Esophagus (tissue), 2 donors: ENCODE results near the gene STAC2. TPM values are rescaled to one million over a fixed set of nuclear protein-coding genes. Genes with fewer than 3 reads are reported as not detected.
A peak's percentile ranks its signal among the peaks of the same experiment; 100 is the strongest.
"Not testable (repeated sequence)": the region's sequence is repeated elsewhere in the genome, so short reads cannot be mapped to it uniquely, and the experiment has no call there.

Experiments used
- H3K27ac ChIP-seq, 2 donors: one replicate each; pipeline ENCODE4 v1.5.1; 2013; ENCODE audit warnings: low read depth in 2 of 2, mild to moderate bottlenecking in 2 of 2, inconsistent platforms in 1 of 2, low read length in 1 of 2, moderate library complexity in 1 of 2
- H3K27me3 ChIP-seq, 2 donors: one replicate each; pipeline ENCODE4 v1.6.1; 2013; ENCODE audit warnings: low read length in 2 of 2, control low read depth in 1 of 2, mild to moderate bottlenecking in 1 of 2; ENCODE audit not compliant: insufficient read depth in 2 of 2, control insufficient read depth in 1 of 2
- H3K36me3 ChIP-seq, 2 donors: one replicate each; pipeline ENCODE4 v1.6.1; 2013; ENCODE audit warnings: low read length in 1 of 2; ENCODE audit not compliant: control insufficient read depth in 2 of 2, insufficient read depth in 2 of 2
- H3K4me1 ChIP-seq, 2 donors: one replicate each; pipeline ENCODE4 v1.6.1; 2013; ENCODE audit warnings: low read length in 1 of 2; ENCODE audit not compliant: control insufficient read depth in 2 of 2, insufficient read depth in 2 of 2
- H3K4me3 ChIP-seq, 2 donors: one replicate each; pipeline ENCODE4 v1.5.1; 2013; ENCODE audit warnings: low read length in 2 of 2, mild to moderate bottlenecking in 2 of 2, low read depth in 1 of 2, moderate library complexity in 1 of 2
- H3K9me3 ChIP-seq, 2 donors: one replicate each; pipeline ENCODE4 v1.6.1; 2013; ENCODE audit warnings: mild to moderate bottlenecking in 2 of 2, low read depth in 1 of 2, low read length in 1 of 2, moderate library complexity in 1 of 2; ENCODE audit not compliant: control insufficient read depth in 2 of 2, insufficient read depth in 1 of 2
- whole genome bisulfite sequencing, 2 donors: extraction: QIAGEN DNeasy Blood & Tissue Kit; methylation state at CpG; one replicate each; pipeline ENCODE4 v1.1.7; 2013; 5-methylcytosine and 5-hydroxymethylcytosine counted together
- polyA plus RNA-seq, 2 donors: library from polyadenylated mRNA; stranded (reverse); fragments of 200-250 nt; gene quantifications; one replicate each; pipeline ENCODE4 v1.2.3, GENCODE V29; 2013
- donor health status: healthy with polysubstance abuse.
- donor health status: Bipolar disorder and iron deficiency.

Gene STAC2, protein sequence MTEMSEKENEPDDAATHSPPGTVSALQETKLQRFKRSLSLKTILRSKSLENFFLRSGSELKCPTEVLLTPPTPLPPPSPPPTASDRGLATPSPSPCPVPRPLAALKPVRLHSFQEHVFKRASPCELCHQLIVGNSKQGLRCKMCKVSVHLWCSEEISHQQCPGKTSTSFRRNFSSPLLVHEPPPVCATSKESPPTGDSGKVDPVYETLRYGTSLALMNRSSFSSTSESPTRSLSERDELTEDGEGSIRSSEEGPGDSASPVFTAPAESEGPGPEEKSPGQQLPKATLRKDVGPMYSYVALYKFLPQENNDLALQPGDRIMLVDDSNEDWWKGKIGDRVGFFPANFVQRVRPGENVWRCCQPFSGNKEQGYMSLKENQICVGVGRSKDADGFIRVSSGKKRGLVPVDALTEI
- polyA plus RNA-seq = under 1 TPM; 0.06 to 0.07 TPM

DNA sequence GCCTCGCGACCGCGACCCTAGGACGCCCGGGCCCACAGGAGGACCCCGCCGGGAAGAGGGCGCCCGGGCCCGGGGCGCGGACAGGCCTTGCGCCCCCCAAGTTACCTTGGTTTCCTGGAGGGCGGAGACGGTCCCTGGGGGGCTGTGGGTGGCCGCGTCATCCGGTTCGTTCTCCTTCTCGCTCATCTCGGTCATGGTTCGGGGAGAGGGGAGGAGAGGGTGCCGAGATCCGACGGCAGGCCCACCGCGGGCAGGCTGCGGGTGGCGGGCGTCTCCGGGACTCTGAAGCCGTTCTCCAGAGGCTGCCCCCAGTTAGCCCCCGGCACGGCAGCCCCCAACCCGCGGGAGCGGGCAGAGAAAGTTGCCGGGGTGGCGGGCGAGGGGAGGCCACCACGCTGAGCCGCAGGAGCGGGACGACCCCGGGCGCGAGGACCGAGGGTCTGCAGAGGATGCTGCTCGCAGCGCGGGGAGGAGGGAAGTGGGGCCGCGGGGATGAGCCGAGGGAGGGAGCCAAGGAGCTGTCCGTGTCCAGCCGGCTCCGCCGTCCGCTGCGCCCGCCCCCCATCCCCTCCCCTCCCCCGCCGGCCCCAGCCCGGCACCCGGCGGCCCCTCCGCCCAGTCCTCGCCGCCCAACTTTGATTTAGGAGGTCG is at the start of gene STAC2:
Gene STAC2, minus strand, starts transcription at position 638 of the 651 bp plus-strand sequence. Its CDS starts 443 bp downstream, at position 195.
- H3K4me3 ChIP-seq = peak within 1 kb of the TSS; percentile 25
- H3K27me3 ChIP-seq = peaks cover 0 to 11% of the 10 kb centered on the region in 2 donors
- H3K27ac ChIP-seq = no peak within 1 kb of the TSS

DNA sequence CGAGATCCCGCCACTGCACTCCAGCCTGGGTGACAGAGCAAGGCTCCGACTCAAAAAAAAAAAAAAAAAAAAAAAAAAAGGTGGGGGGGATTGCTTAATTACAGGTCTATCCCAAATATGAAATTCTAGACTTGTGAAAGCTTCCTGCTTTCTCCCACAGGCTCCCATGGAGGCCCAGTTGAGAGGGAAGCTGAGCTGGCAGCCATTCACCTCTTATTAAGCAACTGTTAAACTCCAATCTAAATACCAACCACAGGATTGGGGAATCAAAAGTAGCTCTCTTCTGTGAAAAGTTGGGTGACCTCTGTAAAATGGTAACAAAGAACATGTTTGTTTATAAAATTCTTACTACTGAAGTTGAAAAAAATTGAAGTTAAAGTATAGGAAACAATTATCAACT is 45.8 kb upstream of the STAC2 start:
- H3K36me3 ChIP-seq = peaks cover 3% of the 10 kb centered on the region in 2 donors
- 92 to 100% methylated on average over 2 to 3 of the region's 3 CpGs for WGBS, 2 donors

More for the DNA sequence above, at the start of gene STAC2:
- peaks cover 6% of the 10 kb centered on the region in 2 donors for H3K4me1 ChIP-seq
- no peaks in the 10 kb centered on the region for H3K36me3 ChIP-seq
- 3% methylated on average over 35 to 71 of the region's 71 CpGs for WGBS, 2 donors
- no peaks in the 10 kb centered on the region for H3K9me3 ChIP-seq

DNA sequence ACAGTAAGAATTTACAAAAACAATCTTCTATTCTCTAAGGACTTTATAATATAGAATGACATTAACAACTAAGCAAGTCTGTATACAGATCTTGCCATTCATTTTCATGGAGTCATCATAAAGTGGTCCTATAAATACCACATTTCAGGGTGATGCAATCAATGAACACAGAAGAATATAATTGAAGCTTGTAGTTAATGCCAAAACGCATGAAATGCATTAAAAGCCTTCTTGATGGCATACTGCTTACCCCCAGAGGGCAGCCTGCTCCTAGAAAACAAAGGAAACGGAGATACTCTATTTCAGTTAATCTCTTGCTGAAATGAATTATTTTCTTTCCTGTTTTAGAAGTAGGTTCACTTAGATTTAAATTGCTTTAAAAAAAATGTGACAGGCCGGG is 45.2 kb upstream of the STAC2 start:
- WGBS, 2 donors = 48 to 52% methylated on average over 3 of the region's 3 CpGs
- Histone ChIP-seq H3K4me1 (no peaks in the 10 kb centered on the region), H3K9me3 (no peaks in the 10 kb centered on the region), H3K4me3 (no peak overlapping the region), H3K27ac (no peak overlapping the region), H3K36me3 (peaks cover 3% of the 10 kb centered on the region in 2 donors), H3K27me3 (no peaks in the 10 kb centered on the region)

More for the DNA sequence above, 45.8 kb upstream of the STAC2 start:
- no peaks in the 10 kb centered on the region for H3K27me3 ChIP-seq
- H3K9me3 ChIP-seq = no peaks in the 10 kb centered on the region
- no peak overlapping the region for H3K27ac ChIP-seq
- no peaks in the 10 kb centered on the region for H3K4me1 ChIP-seq
- no peak overlapping the region for H3K4me3 ChIP-seq

- no peaks in the 10 kb centered on the region for H3K27me3 ChIP-seq
- no peak overlapping the region for H3K27ac ChIP-seq
- peaks cover 8 to 12% of the 10 kb centered on the region in 2 donors for H3K36me3 ChIP-seq
- H3K4me1 ChIP-seq = no peaks in the 10 kb centered on the region
- H3K9me3 ChIP-seq = no peaks in the 10 kb centered on the region
- 77 to 79% methylated on average over 5 of the region's 5 CpGs for WGBS, 2 donors
- no peak overlapping the region for H3K4me3 ChIP-seq
Measured at GRCh38 chr17:39264119-39264518, 38.4 kb upstream of the STAC2 start.

- Histone ChIP-seq H3K9me3 (no peaks in the 10 kb centered on the region), H3K4me3 (no peak overlapping the region), H3K36me3 (peaks cover 10 to 15% of the 10 kb centered on the region in 2 donors), H3K27ac (no peak overlapping the region), H3K4me1 (no peaks in the 10 kb centered on the region), H3K27me3 (no peaks in the 10 kb centered on the region)
- 82% methylated on average over 7 of the region's 7 CpGs for WGBS, 2 donors
Measured at GRCh38 chr17:39261286-39261685, 35.5 kb upstream of the STAC2 start.

GRCh38 chr17:39252788-39253460 is 27.2 kb upstream of the STAC2 start:
- Histone ChIP-seq H3K4me1 (no peaks in the 10 kb centered on the region), H3K9me3 (no peaks in the 10 kb centered on the region), H3K36me3 (peaks cover 3 to 8% of the 10 kb centered on the region in 2 donors), H3K4me3 (no peak overlapping the region), H3K27me3 (no peaks in the 10 kb centered on the region), H3K27ac (no peak overlapping the region)
- WGBS, 2 donors = 74 to 77% methylated on average over 7 of the region's 7 CpGs

DNA sequence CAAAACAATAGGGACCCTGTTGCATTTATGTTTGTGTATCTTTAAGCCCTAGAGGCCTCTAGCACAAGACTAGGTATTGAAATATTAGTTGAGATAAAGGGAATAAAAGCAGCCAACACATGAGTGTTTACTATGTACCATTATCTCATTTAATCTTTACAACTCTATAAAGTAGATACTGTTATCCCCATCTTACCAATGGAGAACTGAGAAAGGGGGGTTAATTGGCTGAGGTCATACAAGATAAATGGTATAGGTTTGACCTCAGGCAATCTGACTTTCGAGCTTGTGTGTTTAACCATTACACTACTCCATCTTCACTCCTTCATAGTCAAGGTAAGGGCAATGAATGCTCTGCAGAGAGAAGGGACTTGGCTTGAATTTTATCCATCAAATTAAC is 26.3 kb upstream of the STAC2 start:
- Histone ChIP-seq H3K27ac (no peak overlapping the region), H3K9me3 (no peaks in the 10 kb centered on the region), H3K4me1 (no peaks in the 10 kb centered on the region), H3K4me3 (no peak overlapping the region), H3K27me3 (no peaks in the 10 kb centered on the region), H3K36me3 (peaks cover 3 to 8% of the 10 kb centered on the region in 2 donors)
- WGBS, 2 donors = 45 to 62% methylated on average over 1 of the region's 1 CpG

DNA sequence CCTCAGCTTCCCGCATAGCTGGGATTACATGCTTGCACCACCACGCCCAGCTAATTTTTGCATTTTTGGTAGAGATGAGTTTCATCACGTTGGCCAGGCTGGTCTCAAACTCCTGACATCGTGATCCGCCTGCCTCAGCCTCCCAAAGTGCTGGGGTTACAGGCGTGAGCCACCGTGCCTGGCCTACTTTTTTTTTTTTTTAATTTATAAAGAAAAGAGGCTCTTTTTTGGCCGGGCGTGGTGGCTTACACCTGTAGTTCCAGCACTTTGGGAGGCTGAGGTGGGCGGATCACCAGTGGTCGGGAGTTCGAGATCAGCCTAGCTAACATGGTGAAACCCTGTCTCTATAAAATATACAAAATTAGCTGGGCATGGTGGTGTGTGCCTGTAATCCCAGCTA is 24.3 kb upstream of the STAC2 start:
- not testable (repeated sequence) for H3K4me3 ChIP-seq, H3K36me3 ChIP-seq, H3K9me3 ChIP-seq, H3K27ac ChIP-seq, H3K27me3 ChIP-seq, H3K4me1 ChIP-seq
- WGBS, 2 donors = 94 to 95% methylated on average over 12 of the region's 12 CpGs

- no peaks in the 10 kb centered on the region for H3K4me1 ChIP-seq
- H3K36me3 ChIP-seq = no peaks in the 10 kb centered on the region
- H3K27ac ChIP-seq = no peak overlapping the region
- H3K9me3 ChIP-seq = no peaks in the 10 kb centered on the region
- H3K27me3 ChIP-seq = no peaks in the 10 kb centered on the region
- 49 to 50% methylated on average over 3 of the region's 3 CpGs for WGBS, 2 donors
- no peak overlapping the region for H3K4me3 ChIP-seq
Measured at GRCh38 chr17:39246274-39246673, 20.5 kb upstream of the STAC2 start.
